NCI-H1930 (cell line): ENCODE measurements around the gene LRRN2.
"Not testable (repeated sequence)": the region's sequence is repeated elsewhere in the genome, so short reads cannot be mapped to it uniquely, and the experiment has no call there.

Source experiments
- DNase-seq, 2 experiments: peaks; one replicate each; lab custom pipeline; 2025; lab: John Stamatoyannopoulos, UW

The LRRN2 gene

GRCh38 chr1:204685236-204686006 lies at the start of gene LRRN2:
Gene LRRN2, minus strand, starts transcription at chr1:204685738. Its CDS starts 65,746 bp downstream, at chr1:204619992.
- no peak for DNase-seq

DNA sequence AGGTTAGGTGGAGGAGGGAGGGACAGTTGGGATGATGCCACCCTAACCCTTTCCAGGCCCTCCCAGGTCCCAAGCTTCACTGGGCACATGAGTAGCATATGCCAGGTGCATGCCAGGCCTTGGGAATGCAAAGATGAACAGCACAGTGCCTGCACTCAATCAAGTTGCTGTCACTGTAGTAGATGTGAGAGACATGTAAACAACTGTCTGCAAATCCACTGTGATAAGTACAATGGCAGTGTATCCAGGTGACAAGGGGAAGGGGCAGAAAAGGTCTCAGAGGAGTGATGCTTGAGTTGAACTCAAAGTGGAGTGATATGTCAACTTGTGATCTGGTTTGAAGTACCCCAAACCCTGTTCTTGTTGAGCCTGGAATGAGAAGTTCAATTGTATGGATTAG lies 49.5 kb upstream of the LRRN2 start:
- DNase-seq: no peak

DNA sequence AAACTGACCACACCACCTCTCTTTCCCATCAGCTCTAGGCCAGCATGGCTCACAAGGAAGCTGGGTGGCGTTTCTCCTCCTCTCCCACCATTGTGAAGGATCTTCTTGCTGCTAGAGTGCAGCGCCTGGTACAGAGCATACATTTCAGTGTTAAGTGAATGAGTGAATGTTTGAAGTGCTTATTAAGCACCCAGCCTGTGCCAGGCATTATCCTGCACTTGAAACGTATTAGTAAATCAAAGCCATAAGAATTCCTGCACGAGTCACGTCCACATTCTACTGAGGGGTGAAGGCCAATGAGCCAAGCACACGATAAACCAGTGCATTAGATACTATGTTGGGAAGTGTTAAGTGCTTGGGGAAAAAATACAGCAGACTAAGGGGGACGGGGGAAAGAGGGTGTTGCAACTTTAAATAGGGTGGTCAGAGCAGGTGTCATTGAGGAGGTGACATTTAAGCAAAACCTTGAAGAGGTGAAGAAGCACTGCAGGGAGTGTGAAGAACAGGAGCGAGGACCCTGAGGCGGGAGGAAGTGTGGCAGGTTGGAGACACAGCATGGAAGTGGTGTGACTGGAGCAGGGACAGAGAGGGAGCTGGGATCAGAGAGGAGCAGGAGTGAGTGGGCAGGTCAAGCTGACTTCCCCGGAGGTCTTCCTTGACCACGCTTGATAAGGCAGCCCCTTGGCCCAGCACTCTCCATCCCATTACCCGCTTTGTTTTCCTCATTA lies 48.5 kb upstream of the LRRN2 start:
- DNase-seq: no peak

- no peak for DNase-seq
Measured at GRCh38 chr1:204733289-204733688, 47.8 kb upstream of the LRRN2 start.

- DNase-seq: no peak
Measured at GRCh38 chr1:204731985-204732575, 46.5 kb upstream of the LRRN2 start.

DNA sequence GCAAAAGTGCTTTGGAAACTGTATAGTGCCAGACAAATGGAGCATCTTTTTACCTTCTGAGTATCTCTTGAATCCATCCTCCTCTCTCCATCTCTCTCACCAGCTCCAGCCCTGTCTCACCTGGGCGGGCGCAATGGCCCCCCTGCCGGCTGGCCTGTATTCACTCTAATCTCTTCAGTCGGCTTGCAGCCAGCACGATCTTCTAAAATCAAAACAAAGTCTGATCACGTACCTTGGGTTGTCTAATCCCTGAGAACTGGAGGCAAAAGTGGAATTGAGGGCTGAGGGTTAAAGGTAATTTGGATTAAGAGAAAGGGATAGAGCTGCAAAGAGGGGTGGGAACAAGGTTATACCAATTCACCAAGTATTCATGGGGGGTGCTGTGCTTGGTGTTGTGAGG lies 46.0 kb upstream of the LRRN2 start:
- no peak for DNase-seq

- DNase-seq: no peak
Measured at GRCh38 chr1:204730826-204731459, 45.4 kb upstream of the LRRN2 start.

- DNase-seq: no peak
Measured at GRCh38 chr1:204729516-204729915, 44.0 kb upstream of the LRRN2 start.

- no peak for DNase-seq
Measured at GRCh38 chr1:204728456-204728855, 42.9 kb upstream of the LRRN2 start.

DNA sequence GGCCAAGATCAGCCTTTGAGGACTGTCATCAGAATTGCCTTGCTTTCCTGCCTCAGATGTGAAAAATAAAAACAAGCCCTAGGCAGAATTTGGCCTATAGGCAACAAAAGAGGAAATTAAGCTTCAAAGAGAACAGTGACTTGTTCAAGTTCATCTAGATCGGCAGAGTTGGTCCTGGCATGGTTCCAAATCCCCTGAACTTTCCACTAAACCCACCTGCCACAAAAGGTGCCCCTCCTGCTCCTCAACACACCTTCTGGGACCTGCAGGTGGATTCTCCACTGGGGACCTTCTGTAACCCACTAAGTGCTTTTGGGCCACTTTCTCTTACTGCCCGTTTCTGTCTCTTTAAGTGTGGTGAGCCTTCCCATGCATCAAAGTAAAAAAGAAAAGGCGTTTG lies 42.5 kb upstream of the LRRN2 start:
- no peak for DNase-seq

DNA sequence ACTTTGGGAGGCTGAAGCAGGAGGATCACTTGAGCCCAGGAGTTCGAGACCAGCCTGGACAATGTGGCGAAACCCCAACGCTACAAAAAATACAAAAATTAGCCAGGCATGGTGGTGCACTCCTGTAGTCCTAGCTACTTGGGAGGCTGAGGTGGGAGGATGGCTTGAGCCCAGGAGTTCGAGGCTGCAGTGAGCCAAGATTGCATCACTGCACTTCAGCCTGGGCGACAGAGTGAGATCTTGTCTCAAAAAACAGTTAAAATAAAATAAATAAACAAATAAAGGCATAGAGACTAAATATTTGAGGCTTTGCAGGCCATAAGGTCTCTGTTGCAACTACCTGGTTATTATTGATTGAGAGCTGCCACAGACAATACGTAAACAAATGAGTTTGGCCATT lies 41.9 kb upstream of the LRRN2 start:
- DNase-seq: not testable (repeated sequence)

- no peak for DNase-seq
Measured at GRCh38 chr1:204726478-204726877, 40.9 kb upstream of the LRRN2 start.

GRCh38 chr1:204725821-204726448 lies 40.4 kb upstream of the LRRN2 start:
- DNase-seq: no peak

DNA sequence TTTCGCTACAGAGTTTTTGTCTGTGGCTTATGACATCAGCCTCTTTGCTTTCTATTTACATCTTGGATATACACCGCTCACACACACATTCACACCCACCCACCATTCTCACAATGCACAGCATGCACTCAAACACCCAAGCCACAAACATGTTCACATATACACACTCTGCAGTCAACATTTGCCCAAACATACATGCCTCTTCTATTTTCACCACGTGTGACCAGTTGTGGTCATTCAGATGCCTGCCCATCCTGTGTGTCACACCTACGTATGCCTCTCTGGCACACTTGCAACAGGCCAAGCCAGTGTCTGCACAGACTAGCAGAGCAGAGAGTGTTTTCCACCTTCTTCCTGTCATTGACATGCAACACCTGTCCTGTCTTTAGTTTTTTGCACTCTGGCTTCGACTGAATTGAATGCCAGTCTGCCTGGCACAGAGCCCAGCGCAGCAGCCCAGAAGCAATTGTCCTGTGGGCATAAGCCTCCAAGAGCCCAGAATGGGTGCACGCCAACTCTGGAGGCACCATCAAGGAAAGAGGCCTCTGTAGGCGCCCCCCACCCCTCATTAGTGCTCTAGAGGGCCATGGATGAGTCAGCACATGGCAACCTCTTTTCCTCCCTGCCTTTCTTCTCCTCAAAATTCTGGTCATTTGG lies 37.7 kb upstream of the LRRN2 start:
- DNase-seq: no peak

DNA sequence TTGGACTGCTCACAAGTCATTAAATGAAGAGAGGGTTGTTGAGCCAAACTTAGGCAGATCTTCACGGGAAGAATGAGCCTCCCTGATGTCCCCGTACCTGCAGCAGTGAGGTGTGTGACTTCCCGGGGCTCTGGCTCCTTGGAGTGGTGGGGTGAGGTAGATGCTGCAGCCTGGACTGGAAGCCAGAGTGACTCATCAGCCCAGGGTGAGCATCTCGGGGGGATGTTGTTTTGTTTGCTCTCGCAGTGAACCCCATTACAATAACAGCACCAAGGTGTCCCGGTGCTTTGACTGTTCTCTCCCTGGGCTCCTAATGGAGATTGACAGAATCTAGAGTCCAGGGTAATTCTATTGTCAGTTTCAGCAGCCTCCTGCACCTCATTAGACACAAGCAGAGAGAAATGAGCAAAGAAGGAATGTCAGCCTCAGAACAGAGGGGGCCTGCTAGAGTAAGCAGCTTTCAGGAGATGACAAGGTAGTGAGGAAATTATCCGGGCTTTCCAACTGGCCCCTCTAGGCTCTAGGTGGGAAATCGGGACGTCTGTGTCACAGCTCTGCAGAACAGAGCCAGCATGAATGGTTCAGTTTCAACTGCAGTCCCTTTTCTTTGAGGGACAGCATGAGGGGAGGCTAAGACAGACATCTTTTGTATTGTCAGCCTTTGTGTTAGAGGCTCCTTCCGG lies 36.0 kb upstream of the LRRN2 start:
- no peak for DNase-seq

GRCh38 chr1:204716660-204717059 lies 31.1 kb upstream of the LRRN2 start:
- DNase-seq: no peak

GRCh38 chr1:204714861-204715511 lies 29.4 kb upstream of the LRRN2 start:
- no peak for DNase-seq

GRCh38 chr1:204714194-204714860 lies 28.8 kb upstream of the LRRN2 start:
- no peak for DNase-seq

DNA sequence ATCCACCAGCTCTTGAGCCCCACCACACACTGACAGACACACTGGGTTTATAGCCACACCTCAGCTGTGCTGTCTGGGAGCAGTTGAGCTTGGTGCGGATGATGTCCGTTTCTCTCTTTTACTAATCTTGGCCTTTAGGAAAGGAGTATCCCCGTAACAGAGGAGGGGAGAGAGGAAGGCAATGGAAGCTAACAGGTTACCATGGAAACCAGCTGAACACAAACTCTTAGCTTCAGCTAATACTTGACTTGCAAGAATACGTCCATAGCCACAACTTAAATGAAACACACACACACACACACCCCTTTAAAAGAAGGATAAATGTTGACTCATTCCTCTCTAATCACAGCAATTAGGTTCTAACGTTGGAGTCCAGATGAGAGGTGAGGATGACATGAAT lies 28.0 kb upstream of the LRRN2 start:
- no peak for DNase-seq
